Duodenal mucosa (tissue), 2 donors: ENCODE data around the gene RNF187.

ENCODE experiments used
- H3K27ac ChIP-seq: one replicate; pipeline ENCODE4 v1.7.0; 2013; ENCODE audit warnings: low read depth, low read length
- H3K27me3 ChIP-seq, 2 donors: one replicate each; pipeline ENCODE4 v1.7.0; 2013; ENCODE audit warnings: low read length in 2 of 2, control low read depth in 1 of 2; ENCODE audit not compliant: insufficient read depth in 2 of 2, control insufficient read depth in 1 of 2
- H3K36me3 ChIP-seq, 2 donors: one replicate each; pipeline ENCODE4 v1.7.0; 2013; ENCODE audit warnings: low read length in 2 of 2, control low read depth in 1 of 2; ENCODE audit not compliant: insufficient read depth in 2 of 2, control insufficient read depth in 1 of 2
- H3K4me1 ChIP-seq, 2 donors: one replicate each; pipeline ENCODE4 v1.7.0; 2013; ENCODE audit warnings: low read length in 2 of 2, control low read depth in 1 of 2; ENCODE audit not compliant: insufficient read depth in 2 of 2, control insufficient read depth in 1 of 2
- H3K4me3 ChIP-seq, 2 donors: one replicate each; pipeline ENCODE4 v1.7.0; 2013; ENCODE audit warnings: low read length in 2 of 2, low read depth in 1 of 2
- H3K9ac ChIP-seq, 2 donors: one replicate each; pipeline ENCODE4 v1.7.0; 2013; ENCODE audit warnings: low read length in 2 of 2, low read depth in 1 of 2
- H3K9me3 ChIP-seq, 2 donors: one replicate each; pipeline ENCODE4 v1.7.0; 2013; ENCODE audit warnings: low read length in 2 of 2, control low read depth in 1 of 2; ENCODE audit not compliant: control insufficient read depth in 1 of 2

The RNF187 gene

GRCh38 chr1:228517655-228518054 is 30.5 kb downstream of the RNF187 start:
- Histone ChIP-seq H3K4me3 (no peak overlapping the region), H3K9me3 (no peaks in the 10 kb centered on the region), H3K27me3 (peaks cover 0 to 20% of the 10 kb centered on the region in 2 donors), H3K27ac (no peak overlapping the region), H3K4me1 (no peaks in the 10 kb centered on the region), H3K36me3 (no peaks in the 10 kb centered on the region), H3K9ac (no peak overlapping the region)

GRCh38 chr1:228527596-228527995 is 40.4 kb downstream of the RNF187 start:
- Histone ChIP-seq H3K4me3 (no peak overlapping the region), H3K27me3 (no peaks in the 10 kb centered on the region), H3K9me3 (no peaks in the 10 kb centered on the region), H3K27ac (no peak overlapping the region), H3K4me1 (no peaks in the 10 kb centered on the region), H3K9ac (no peak overlapping the region), H3K36me3 (no peaks in the 10 kb centered on the region)

- Histone ChIP-seq H3K36me3 (no peaks in the 10 kb centered on the region), H3K9ac (no peak overlapping the region), H3K27me3 (no peaks in the 10 kb centered on the region), H3K4me1 (no peaks in the 10 kb centered on the region), H3K4me3 (no peak overlapping the region), H3K27ac (no peak overlapping the region), H3K9me3 (no peaks in the 10 kb centered on the region)
Measured at GRCh38 chr1:228528612-228529011, 41.4 kb downstream of the RNF187 start.

GRCh38 chr1:228530086-228530758 is 43.0 kb downstream of the RNF187 start:
- H3K27ac ChIP-seq: no peak overlapping the region
- no peaks in the 10 kb centered on the region for H3K9me3 ChIP-seq
- H3K9ac ChIP-seq: no peak overlapping the region
- H3K27me3 ChIP-seq: no peaks in the 10 kb centered on the region
- no peaks in the 10 kb centered on the region for H3K4me1 ChIP-seq
- H3K36me3 ChIP-seq: no peaks in the 10 kb centered on the region
- no peak overlapping the region for H3K4me3 ChIP-seq

- Histone ChIP-seq H3K27me3 (no peaks in the 10 kb centered on the region), H3K4me3 (no peak overlapping the region), H3K27ac (no peak overlapping the region), H3K9ac (no peak overlapping the region), H3K36me3 (no peaks in the 10 kb centered on the region), H3K4me1 (no peaks in the 10 kb centered on the region), H3K9me3 (no peaks in the 10 kb centered on the region)
Measured at GRCh38 chr1:228530951-228531731, 44.0 kb downstream of the RNF187 start.

GRCh38 chr1:228538831-228539230 is 51.6 kb downstream of the RNF187 start:
- H3K9ac ChIP-seq: no peak overlapping the region
- H3K4me1 ChIP-seq: no peaks in the 10 kb centered on the region
- no peak overlapping the region for H3K27ac ChIP-seq
- no peaks in the 10 kb centered on the region for H3K27me3 ChIP-seq
- H3K4me3 ChIP-seq: no peak overlapping the region
- no peaks in the 10 kb centered on the region for H3K9me3 ChIP-seq
- H3K36me3 ChIP-seq: no peaks in the 10 kb centered on the region

- no peak overlapping the region for H3K4me3 ChIP-seq
- no peak overlapping the region for H3K27ac ChIP-seq
- H3K27me3 ChIP-seq: no peaks in the 10 kb centered on the region
- H3K9me3 ChIP-seq: no peaks in the 10 kb centered on the region
- H3K4me1 ChIP-seq: no peaks in the 10 kb centered on the region
- H3K36me3 ChIP-seq: no peaks in the 10 kb centered on the region
- H3K9ac ChIP-seq: no peak overlapping the region
Measured at GRCh38 chr1:228540161-228540917, 53.2 kb downstream of the RNF187 start.

GRCh38 chr1:228541725-228542124 is 54.5 kb downstream of the RNF187 start:
- Histone ChIP-seq H3K4me1 (no peaks in the 10 kb centered on the region), H3K36me3 (no peaks in the 10 kb centered on the region), H3K27ac (no peak overlapping the region), H3K9ac (no peak overlapping the region), H3K9me3 (no peaks in the 10 kb centered on the region), H3K4me3 (no peak overlapping the region), H3K27me3 (no peaks in the 10 kb centered on the region)

GRCh38 chr1:228542376-228542775 is 55.2 kb downstream of the RNF187 start:
- Histone ChIP-seq H3K9me3 (no peaks in the 10 kb centered on the region), H3K4me1 (no peaks in the 10 kb centered on the region), H3K4me3 (no peak overlapping the region), H3K27me3 (no peaks in the 10 kb centered on the region), H3K36me3 (no peaks in the 10 kb centered on the region), H3K27ac (no peak overlapping the region), H3K9ac (no peak overlapping the region)

- Histone ChIP-seq H3K4me1 (no peaks in the 10 kb centered on the region), H3K27ac (no peak overlapping the region), H3K4me3 (no peak overlapping the region), H3K9me3 (no peaks in the 10 kb centered on the region), H3K36me3 (no peaks in the 10 kb centered on the region), H3K9ac (no peak overlapping the region), H3K27me3 (no peaks in the 10 kb centered on the region)
Measured at GRCh38 chr1:228542981-228543380, 55.8 kb downstream of the RNF187 start.
